ENCODE measurements around the gene BRD4. TPM values are rescaled to one million over a fixed set of nuclear protein-coding genes. Genes with fewer than 3 reads are reported as not detected.

Gene BRD4
- polyA plus RNA-seq, 4 donors, result 44.5 to 69.0 (median 53.5) TPM

DNA sequence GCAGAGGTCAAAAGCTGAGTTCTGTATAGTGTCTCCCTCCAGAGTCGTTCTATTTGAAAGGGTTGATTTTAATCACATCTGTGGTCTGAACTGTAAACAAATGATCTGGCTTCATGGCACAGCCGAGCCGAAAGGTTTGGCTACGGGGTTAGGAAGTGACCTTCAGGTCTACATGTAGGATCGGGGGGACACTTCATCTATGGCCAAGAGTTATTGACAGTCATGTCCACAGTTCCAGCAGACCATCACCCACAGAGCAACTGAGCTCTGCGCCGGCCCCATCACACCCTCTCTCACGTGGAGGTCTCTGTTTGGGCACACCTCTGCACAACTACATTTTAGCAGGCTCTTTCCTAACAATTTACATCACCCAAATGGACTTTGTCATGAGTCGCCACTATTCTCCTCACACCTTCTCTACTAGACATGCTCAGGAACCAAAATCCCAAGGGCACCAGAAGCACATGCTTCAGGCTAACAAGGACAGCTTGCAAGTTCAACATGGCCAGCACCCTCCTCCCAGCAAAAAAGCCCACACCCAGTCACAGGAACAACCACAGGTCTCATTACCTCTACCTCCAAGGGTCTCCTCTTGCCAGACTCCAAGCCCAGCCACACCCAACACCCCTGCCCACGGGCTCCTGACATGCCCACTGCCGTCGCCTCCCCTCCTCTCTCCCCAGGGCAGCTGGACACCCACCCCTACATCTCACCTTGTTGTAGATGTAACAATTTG is 64.0 kb downstream of the BRD4 start:
- DNase-seq (ENCODE audit: low read depth in 4 of 4, low spot score in 3 of 4), result no peak

DNA sequence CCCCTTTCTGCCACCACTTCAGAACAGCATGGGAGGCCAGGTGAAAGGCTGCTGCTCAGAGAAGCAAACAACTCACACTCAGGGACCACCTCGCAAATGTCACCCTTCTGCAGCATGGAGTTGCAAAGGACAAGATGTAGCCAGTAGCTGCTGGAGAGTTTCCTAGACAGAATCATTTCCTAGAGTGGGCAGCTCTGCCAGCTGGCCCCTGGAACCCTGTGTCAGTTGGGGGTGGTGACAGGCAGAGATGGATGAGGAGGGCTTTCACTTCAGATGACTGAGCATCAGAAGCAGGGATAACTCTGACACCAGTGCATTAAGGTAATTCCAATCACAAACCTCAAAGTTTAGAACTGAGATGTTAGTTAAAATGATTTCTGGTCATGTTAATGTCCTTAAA is 65.7 kb downstream of the BRD4 start:
- no peak for DNase-seq (ENCODE audit: low read depth in 4 of 4, low spot score in 3 of 4)

DNA sequence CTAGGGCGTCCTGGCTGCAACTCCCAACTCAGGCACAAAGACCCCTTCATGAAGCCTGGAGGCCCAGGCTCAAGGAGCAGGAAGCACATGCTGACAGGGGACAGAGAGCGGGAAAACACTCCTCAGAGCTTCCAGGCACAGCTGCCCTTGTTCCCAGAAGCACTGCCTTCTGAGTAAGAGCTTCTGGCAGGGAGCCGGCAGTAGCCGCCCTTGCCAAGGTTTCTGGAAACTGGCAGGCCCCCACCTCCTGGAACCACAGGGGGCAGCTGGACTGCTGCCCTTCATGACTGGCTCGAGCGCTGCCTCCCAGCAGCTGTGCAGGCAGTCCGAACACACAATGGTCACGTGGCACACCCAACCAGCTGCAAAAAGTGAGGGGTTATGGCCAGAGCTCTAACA is 66.5 kb downstream of the BRD4 start:
- no peak for DNase-seq (ENCODE audit: low read depth in 4 of 4, low spot score in 3 of 4)

DNA sequence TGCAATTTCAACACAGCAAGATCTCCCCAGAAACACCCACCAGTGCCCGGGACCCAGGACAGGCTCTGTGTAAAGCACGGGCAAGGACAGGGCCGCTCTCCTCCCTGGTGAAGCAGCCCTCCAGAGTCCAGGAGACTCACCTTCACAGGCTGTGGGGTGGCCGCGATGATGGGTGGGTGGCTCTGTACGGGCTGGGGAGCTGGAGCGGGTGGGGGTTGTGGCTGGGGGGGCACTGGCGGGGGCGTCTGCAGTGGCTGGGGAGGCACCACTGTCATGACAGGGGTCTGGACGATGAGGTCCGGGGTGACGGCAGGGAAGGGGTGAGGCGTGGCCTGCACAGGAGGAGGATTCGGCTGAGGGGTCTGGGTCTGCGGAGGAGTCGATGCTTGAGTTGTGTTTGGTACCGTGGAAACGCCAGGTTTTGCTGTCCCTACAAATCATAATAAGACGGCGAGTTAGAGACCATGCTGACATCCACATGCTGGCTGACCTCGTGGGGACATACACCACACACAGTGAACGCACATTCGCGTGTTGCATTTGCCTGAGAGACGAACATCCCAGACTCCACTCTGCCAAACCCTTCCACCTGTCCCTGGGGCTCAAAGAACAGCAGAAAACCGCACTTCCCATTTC is 67.0 kb downstream of the BRD4 start:
- DNase-seq (ENCODE audit: low read depth in 4 of 4, low spot score in 3 of 4), result no peak

DNA sequence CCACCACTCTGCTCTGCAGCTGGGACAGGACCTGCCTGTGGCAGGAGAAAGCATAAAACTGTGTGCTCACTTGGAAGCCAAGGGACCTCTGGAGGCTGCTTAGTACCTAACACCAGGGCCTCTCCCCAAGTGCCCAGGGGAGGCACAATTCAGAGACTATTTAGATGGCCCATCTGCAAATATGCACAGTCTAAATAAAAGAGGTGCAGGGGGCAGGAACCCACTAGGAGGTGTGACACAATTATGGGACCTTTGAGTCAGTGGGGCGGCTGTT is 67.5 kb downstream of the BRD4 start:
- no peak for DNase-seq (ENCODE audit: low read depth in 4 of 4, low spot score in 3 of 4)

DNA sequence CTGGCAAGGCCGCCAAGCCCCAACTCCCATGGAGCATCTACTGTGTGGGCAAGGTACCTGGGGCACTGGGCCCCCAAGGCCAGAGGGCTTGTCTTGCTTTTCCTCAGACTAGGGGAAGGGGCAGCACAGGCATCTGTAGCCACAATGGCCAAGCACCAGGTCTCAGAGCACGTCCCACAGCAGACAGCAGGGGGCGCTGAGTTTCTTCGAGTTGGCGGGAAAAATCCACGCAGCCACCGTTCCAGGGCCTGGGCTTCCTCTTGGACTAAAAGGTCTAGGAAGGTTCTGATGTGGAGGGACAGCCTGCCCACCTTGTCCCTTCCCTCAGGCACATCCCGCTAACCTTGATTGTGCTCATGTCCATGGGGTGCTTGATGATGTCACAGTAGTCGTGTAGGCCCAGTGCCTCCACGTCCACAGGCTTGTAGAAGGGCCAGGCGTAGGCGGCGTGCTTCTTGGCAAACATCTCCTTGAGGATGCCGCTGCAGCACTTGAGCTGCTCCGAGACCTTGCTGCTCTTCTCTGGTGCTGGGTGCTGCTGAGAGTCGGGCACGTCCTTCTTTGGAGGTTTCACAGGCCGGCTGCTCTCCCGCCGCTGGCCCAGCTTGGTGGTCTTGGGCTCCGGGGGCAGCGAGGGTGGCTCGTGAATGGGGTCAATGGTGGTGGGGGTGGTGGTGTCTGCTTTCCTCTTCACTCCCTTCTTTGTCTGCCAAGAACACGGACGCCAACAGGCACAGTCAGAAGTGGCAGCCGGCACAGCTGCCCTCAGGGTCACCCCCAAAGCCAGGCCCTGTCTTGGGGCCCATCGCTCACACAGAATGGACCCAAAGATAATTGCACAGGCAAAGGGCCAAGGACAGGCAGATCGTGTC is 68.0 kb downstream of the BRD4 start:
- no peak for DNase-seq (ENCODE audit: low read depth in 4 of 4, low spot score in 3 of 4)

DNA sequence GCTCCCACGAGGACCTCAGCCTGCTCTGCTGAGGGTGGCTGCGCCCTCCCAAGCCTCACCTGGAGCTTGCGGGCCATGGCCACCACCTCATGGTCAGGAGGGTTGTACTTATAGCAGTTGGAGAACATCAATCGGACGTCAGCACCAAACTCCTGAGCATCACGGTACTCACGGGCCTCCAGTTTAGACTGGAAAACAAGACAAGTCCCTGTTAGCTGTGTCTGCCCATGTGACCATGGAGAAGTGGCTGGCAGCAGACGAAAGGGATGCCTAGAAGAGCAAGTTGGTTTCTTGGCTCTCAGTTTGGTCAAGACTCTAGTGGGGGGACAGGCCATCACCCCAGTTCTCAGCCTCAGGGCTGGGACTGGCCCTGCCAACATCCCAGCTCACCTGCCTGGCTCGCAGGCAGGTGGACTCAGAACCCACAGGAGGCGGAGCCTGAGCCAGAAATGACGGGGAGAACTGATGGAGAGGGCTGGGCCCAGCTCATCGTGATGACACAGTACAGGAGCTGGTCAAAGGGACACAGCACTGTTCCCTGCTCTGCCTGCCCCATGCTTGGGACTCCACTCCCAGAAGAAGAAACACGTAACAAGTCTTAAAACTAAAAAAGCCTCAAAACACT is 68.9 kb downstream of the BRD4 start:
- no peak for DNase-seq (ENCODE audit: low read depth in 4 of 4, low spot score in 3 of 4)

DNA sequence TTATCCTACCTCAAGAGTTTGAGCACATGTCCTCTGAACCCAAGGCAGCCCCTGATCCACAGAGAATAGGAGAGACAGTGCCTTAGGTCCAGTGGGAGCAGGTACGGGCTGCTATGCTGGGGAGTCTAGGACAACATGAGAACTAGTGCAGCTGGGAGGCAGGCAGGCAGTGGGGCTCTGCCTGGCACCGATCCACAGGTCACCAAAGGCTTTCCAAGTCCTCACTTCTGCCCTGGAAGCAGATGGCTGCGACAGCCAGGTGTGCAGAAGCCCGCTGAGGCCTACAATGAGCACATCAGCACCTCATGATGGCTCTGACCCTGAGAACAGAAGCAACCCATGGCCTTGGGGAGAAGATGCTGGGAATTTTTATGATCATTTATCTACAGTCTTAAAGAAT is 70.3 kb downstream of the BRD4 start:
- no peak for DNase-seq (ENCODE audit: low read depth in 4 of 4, low spot score in 3 of 4)

DNA sequence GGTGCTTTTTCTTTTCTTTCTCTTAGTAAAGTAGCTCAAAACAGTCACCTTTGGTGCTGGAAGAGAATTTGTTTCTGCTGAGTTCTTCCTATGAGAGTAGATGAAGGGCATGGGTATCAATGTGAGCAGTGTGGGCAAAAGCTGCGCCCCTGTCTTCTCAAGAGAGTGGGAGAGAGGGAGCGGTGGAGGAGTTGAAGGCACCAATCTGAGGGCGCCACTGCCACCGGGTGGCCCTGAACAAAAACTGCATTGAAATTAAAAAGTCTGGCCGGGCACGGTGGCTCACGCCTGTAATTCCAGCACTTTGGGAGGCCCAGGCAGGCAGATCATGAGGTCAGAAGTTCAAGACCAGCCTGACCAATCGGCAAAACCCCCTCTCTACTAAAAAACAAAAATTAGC is 71.4 kb downstream of the BRD4 start:
- no peak for DNase-seq (ENCODE audit: low read depth in 4 of 4, low spot score in 3 of 4)

DNA sequence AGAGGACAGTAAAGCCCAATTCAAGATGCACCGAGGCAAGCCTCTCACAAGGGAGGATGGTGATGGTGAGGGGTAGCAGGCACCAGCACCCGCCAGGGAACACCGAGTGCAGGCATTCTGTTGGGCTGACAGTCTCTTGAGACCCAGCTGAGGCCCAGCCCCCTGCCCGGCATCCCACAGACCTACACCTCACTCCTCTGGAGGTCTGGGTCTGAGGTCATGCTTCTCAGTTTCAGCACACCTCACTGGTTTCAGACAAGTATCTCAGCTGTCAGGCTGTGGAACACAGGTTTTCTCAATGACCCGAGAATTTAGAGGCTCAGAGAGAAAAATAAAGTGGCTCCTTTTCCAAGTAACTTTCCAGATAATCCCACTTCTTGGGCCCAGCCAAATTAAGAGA is 72.4 kb downstream of the BRD4 start:
- DNase-seq (ENCODE audit: low read depth in 4 of 4, low spot score in 3 of 4), result peak in 1 of 4 donors; percentile 22

DNA sequence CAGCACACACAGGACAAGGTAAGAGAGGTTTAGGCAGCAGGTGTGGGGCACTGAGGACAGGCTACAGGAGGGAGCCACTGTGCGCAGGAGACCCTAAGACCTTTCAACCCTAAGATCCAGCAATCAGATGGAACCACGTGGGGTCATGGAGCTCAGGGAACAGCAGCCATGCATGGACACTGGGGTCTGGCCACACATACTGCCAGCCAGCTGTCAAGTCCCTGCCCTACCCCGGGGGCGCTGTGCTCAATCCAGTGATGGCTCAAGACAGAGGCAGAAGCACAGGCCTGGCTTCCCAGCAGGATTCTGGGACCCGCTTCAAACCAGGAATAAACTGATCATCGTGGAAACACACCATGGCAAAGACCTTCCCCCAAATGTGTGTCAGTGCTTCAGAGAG is 74.6 kb downstream of the BRD4 start:
- no peak for DNase-seq (ENCODE audit: low read depth in 4 of 4, low spot score in 3 of 4)

DNA sequence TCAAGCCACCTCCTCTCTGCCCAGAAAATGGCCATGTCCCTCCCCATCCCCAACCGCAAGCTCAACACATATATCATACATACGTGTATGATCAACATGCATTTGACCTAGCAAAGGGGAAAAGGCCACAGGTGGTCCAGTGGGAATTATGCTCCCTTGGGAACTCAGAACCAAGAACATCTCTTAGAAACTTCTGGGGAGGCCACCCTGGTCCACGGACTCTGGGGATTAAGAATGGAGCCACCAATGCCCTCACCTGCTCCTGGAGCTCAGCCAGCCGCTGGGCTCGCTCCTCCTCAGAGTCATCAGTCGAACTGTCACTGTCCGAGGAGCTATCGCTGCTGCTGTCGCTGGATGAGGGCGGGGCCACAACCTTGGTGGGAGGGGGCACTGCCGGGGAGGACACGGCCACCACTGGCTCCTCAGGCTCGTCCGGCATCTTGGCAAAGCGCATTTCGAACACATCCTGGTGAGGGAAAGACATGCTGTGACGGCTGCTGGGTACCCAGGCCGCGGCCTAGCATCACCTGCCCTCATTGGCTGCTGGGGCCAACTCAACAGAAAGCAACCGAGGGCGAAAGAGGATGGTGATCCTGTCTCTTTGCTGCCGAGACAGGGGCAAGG is 75.5 kb downstream of the BRD4 start:
- DNase-seq (ENCODE audit: low read depth in 4 of 4, low spot score in 3 of 4), result no peak

DNA sequence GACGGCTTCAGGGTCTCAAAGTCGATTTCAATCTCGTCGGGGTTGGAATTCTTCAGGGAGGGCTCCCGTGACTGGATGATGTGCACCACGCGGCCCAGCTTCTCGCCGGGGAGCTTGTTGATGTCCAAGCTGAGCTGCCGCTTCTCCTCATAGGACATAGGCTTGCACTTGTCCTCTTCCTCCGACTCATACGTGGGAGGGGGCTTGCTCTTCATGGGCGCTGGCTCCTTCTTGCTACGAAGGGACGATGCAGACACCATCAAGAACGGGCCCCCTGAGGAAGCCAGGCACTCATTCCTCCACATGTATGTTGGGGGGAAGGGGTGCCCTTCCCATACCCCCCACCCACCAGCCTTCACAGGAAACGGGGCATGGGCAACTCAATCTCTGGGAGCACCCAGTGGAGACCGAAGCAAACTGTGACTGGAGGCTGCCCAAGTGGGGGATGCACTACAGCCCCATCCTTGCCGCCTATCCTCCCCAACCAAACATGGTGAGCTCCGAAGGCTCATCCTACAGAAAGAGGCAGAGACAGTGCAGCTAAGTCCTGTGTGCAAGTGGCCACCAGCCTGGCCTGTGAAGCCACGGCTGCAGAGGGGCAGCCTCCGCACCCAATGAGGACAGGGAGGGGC is 76.9 kb downstream of the BRD4 start:
- DNase-seq (ENCODE audit: low read depth in 4 of 4, low spot score in 3 of 4), result no peak

DNA sequence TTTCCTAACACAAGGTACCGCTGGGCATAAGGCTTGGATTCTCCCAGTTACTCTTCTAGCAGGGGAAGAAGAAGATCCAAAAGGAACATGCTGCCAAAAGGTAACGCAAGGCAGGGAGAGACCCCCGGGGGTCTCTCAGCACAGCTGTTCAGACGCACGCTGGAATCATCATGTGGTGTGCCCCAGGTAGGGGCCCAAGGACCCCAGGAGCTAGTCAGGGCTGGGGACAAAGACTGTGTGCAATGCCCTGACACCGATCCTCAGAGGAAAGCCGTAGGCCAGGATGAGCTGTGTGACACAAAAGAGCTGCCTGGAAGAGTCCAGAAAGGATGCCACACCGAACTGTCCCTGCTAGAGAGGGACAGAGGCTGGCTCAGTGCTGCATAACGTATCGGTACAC is 77.8 kb downstream of the BRD4 start:
- no peak for DNase-seq (ENCODE audit: low read depth in 4 of 4, low spot score in 3 of 4)

DNA sequence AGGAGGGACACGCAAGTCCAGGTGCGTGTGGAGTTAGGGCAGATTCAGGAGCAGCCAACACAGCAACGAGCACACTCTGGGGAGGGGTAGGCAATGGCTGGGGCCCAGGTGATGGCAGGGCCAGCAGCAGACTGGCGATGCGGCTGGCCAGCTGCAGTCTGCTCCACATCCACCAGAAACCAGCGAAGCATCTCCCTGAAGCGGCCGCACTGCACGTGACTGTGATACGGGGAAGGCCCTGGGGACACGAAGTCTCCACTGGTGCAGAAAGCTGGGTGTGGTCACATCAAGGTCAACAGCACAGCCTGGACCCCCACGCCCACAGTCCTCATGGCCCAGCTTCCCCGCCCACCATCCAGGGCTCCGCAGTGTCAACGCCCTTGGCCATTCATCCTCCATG is 78.8 kb downstream of the BRD4 start:
- no peak for DNase-seq (ENCODE audit: low read depth in 4 of 4, low spot score in 3 of 4)

DNA sequence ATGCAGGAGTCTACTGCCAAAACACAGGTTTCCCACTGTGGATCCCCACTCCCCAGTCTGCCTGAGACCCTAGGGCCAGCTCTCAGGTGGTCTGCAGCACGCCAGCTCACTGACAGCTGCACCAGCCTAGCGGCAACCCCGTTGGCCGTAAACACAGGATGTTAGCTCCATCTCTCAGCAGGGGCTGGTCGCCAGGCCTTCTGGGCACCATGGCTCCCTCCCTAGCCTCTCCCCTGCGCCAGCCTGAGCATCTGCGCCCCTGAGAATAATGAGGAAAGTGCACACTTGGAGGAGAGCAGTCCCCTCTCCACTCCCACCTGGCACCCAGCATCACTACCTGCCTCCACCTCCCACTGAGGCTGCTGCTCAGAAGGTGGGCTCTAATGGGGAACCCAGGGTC is 79.3 kb downstream of the BRD4 start:
- DNase-seq (ENCODE audit: low read depth in 4 of 4, low spot score in 3 of 4), result no peak

DNA sequence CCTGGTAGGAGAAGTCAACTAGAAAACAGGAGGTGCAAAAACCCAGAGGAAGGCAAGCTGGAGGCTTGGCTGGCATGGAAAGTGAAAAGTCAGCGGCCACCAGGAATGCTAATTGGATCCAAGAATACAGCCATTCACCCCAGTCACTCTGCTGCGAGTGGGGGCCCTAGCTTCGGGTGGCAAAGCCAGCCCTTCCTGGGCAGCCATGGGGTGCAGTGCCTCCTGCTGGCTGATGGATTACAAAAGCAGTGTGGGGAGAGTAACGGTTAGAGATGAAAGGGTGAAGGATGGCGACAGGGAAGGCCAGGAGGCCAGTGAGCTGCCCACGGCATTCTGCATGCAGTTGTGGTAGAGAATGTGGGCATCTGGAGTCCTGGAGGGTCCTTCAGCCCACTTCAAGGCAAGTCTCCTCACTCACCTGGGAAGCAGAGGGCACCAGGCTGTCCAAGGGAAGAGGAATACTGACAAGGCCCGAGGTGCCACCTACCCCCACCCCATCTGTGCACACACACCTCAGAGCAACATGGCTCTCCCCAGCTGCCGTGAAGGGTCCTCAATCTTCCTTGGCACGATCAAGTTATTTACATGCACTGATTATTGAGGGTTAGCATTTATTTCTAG is 79.8 kb downstream of the BRD4 start:
- DNase-seq (ENCODE audit: low read depth in 4 of 4, low spot score in 3 of 4), result no peak

DNA sequence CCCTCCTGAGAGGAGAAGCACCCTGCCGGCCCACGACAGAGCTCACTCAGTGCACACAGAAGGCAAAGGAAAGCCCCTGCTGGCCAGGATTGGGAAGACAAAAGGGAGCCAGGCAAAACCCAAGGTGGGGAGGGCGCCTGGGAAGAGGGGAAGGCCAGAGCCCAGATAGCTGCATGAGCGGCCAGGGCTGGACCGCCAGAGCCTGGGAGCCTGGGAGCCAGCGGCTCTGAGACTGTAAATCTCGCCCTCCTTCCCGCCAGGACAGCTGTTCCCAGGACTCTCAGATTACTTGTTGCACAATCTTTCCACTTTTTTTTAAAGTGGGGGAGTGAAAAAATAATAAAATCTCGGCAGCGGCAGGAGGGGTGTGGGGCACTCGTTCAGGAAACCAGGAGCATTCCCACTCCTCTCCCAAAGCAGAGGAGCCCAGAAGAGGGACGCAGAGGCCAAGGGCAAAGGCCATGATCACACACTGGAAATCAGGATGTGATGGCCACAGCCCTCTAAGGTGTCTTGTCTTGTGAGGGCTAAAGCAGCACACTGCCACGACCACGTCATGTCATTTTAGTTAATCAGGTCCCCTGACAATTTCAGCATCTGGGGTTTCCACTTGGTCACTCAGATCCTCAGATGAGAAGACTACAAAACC is 80.5 kb downstream of the BRD4 start:
- peak in 3 of 4 donors; percentile 78 to 86 (median 83) for DNase-seq (ENCODE audit: low read depth in 4 of 4, low spot score in 3 of 4)

DNA sequence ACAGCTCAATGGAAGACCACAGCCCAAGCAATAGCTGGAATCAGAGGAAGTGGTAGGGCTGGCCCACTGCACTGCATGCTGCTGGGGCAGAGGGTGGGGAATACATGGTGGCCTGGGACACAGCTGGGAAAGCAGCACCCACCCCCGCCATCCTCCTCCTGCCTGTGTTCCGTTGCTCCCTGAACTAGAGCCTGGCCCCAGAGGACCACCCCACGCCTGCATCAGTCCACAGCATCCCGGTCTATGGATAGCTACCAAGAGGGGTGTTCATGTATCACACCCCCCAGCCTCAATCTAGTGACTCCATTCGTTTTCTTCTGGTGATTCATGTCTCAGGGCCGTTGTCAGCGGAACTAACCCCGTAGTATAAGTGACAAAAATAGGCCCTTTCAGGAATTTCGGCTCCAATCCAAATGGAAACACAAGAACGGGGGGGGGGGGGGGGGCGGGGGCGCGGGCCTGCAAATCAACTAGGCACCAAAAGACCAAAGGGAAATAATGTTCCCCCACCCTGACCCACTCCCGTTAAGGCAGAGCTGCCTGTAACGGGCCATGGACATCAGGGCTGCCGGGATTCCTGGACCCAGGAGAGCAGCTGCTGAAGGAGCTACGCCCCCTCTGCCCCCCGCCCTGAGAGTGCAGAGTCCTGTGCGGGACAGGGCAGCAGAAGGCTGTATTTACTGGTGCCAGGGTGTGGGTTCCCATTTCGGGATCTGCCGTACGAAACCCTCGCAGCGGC is 81.2 kb downstream of the BRD4 start:
- no peak for DNase-seq (ENCODE audit: low read depth in 4 of 4, low spot score in 3 of 4)

Measured in left renal pelvis (tissue), 4 donors.